Fibroblast of peridontal ligament (primary cell): ENCODE data around the gene CENPL.
"Not testable (repeated sequence)": the region's sequence is repeated elsewhere in the genome, so short reads cannot be mapped to it uniquely, and the experiment has no call there.

ENCODE experiments used
- DNase-seq: peaks from one replicate; pipeline ENCODE4 v3.0.0-alpha.2; 2010; ENCODE audit errors: extremely low read depth

Gene CENPL

GRCh38 chr1:173824315-173825081, at the start of gene CENPL, which contains the start of gene DARS2:
Gene CENPL (minus strand): TSS chr1:173824883. CDS start chr1:173811299, 13,584 bp downstream.
Gene DARS2 (plus strand): TSS chr1:173824673. CDS start chr1:173825230, 557 bp downstream.
- peak; percentile 99 for DNase-seq

- DNase-seq: no peak
Observed at GRCh38 chr1:173871500-173871899, 46.8 kb upstream of the CENPL start.

DNA sequence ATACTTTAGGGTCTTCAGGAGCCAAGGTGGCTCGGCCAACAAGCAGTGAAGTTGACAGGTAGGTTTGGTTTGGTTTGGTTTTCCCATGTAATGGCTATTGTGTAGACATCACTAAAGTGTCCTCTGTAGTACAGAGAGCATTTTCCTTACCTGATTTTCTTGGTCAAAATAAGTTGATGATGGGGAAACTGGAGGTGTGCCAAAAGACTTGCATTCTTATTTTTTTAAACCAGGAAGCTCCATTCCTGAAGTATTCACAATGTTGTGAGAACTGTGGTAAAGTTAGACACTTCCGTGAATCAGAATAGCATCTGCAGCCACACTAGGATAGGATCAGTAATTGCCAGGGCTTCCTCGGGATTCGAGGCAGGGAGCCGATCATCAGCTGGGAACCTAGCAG, 46.4 kb upstream of the CENPL start:
- no peak for DNase-seq

- no peak for DNase-seq
Observed at GRCh38 chr1:173870252-173871075, 45.8 kb upstream of the CENPL start.

GRCh38 chr1:173869021-173869359, 44.3 kb upstream of the CENPL start:
- DNase-seq: no peak

GRCh38 chr1:173868266-173869020, 43.8 kb upstream of the CENPL start, which contains the start of gene ZBTB37:
Gene ZBTB37 (plus strand): TSS chr1:173868380. CDS start chr1:173870226, 1,846 bp downstream.
- DNase-seq: peak; percentile 25

- DNase-seq: peak; percentile 99
Observed at GRCh38 chr1:173867753-173868265, 43.1 kb upstream of the CENPL start, which contains the start of gene GAS5. Gene GAS5 (minus strand): TSS chr1:173867989.

DNA sequence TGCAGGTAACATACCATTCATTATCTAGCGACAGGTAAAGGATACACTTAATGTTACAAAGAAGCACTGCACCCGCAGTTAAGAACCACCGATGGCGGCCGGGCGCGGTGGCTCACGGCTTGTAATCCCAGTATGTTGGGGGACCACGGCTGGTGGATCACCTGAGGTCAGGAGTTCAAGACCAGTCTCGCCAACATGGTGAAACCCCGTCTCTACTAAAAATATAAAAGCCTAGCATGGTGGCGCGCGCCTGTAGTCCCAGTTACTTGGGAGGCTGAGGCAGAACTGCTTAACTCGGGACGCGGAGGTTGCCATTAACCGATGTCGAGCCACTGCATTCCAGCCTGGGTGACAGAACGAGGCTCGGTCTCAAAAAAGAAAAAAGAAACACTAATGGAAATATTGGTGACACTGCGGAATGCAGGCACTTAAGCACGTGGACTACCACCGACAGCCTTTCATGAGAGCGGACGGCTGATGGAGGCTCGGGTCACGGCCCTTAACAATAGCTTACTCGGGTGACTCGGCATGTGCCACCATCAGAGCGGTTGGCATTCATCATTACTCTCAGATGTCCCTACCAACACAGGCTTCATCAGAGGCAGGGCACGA, 42.6 kb upstream of the CENPL start:
- no peak for DNase-seq

- no peak for DNase-seq
Observed at GRCh38 chr1:173866413-173867115, 41.9 kb upstream of the CENPL start.

DNA sequence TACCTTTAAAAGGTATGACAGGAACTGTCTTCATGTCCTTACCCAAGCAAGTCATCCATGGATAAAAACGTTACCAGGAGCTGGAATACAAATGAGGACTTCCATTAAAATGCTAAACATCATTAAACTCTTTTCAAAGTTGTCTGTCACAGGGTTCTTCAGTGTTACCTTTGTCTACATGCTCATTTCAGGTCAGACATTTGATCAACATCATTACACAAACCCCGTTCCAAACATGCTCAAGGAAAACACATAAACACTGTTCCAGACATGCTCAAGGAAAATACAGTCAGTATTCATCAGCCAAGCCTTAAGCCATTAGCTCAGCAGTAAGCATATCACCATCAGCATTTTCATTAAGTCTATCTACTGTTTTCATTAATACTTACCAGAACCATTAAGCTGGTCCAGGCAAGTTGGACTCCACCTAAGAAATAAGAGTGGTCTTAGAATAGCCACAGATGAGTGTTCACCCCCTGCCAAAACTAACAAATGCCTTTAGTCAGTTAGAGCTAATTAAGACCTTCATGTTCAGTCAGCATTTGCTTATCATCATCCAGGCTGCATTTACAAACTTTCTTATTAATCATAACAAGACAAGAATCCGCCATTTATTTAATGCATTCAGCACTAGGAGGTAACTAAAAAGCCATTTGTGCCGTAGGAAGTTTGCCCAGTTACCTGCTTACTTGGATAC, 40.9 kb upstream of the CENPL start:
- no peak for DNase-seq

DNA sequence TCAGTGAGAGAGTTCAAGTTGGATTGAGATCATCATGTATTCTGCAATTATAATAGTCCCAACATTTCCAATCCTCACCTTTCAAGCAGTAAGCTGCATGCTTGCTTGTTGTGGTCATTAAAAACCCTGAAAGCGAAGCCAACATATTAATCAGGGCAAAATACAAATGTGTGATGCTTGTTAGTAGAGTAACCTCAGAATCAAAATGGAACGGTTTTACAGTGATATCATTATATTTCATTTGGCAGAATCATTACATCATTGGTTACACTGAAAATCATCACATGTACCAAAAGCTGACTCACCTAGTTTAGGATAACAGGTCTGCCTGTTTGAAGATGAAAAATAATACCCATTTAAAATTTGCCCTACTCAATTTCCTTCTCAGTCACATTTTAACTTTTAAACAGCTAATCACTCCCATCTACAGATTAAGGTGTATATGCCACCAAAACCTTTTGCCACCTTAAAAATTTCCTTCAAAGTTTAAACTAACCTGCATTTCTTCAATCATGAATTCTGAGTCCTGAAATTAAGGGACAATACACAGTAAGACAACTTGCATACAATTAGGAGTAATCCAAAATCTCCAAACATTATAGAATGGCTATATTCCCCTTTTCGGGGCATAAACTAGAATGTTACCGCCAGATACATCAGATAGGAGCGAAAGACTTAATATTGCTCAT, 39.6 kb upstream of the CENPL start:
- DNase-seq: peak; percentile 22

DNA sequence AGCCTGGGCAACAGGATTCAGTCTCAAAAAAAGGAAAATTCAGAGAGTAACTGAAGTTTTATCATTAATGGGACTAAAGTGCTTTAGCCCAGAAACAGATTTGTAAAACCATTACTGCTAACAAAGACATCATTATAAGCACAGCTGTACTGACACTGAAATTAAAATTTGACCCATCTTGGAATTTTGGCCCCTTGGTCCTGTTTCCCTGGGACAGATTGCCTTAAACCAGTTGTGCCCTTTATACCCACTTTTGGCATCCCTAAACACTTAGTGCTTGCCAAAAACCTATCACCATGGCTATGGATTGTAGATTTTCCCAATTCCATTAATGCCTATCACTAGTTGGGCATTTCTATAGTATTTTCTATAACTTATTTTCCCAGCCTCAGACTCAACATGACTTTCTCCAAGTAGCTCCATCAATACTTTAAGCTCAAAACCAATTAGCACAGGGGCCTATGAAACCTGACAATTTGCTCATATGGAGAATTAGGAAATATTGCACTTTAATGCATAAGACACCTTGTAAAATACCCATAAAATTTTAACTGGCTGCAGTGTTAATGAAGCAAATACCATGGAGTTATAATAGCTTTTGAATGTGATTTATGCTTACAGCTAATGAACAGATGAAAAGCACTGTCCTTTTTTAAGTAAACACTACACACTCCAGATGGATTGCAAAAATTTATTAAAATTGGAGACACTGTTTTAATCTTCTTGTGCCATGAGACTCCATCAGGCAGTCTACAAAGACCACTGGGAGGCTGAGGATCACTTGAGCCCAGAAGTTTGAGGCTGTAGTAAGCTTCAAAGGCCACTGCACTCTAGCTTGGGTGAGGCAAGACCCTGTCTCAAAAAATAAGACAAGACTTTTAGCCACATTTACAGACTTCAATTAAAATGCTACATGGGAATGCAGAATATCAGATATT, 38.8 kb upstream of the CENPL start:
- no peak for DNase-seq

DNA sequence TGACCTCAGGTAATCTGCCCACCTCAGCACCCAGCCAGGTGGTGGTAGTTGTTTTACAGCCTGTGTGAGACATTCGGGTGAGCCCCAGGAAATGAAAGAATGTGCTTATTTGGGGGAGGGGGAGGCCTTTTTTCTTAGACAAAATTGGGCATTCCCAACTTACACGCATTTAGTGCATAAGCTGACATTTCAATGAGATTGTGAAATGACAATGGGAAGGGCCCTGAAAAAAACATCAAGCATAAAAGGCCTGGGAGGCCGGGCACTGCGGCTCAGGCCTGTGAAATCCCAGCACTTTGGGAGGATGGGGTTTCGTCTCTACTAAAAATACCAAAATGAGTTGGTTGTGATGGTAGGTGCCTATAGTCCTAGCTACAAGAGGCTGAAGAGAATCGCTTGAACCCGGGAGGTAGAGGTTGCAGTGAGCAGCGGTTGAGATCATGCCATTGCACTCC, 38.1 kb upstream of the CENPL start:
- no peak for DNase-seq

DNA sequence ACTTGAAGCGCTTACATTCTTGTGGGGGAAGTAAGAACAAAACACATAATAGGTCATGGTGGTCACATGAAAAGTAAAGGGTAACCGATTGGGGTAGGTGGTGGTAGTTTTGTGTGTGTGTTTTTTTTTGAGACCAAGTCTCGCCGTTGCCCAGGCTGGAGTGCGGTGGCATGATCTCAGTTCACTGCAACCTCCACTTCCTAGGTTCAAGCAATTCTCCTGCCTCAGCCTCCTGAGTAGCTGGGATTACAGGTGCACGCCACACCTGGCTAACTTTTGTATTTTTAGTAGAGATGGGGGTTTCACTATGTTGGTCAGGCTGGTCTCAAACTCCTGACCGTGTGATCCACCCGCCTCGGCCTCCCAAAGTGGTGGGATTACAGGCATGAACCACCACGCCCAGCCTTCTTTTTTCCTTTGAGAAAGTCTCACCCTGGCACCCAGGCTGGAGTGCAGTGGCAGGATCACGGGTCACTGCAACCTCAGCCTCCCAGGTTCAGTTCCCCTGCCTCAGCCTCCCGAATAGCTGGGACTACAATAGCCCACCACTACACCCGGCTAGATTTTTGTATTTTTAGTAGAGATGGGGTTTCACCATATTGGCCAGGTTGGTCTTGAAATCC, 37.6 kb upstream of the CENPL start:
- not testable (repeated sequence) for DNase-seq

- DNase-seq: no peak
Observed at GRCh38 chr1:173861731-173862145, 37.1 kb upstream of the CENPL start.

GRCh38 chr1:173860065-173860464, 35.4 kb upstream of the CENPL start:
- DNase-seq: no peak

DNA sequence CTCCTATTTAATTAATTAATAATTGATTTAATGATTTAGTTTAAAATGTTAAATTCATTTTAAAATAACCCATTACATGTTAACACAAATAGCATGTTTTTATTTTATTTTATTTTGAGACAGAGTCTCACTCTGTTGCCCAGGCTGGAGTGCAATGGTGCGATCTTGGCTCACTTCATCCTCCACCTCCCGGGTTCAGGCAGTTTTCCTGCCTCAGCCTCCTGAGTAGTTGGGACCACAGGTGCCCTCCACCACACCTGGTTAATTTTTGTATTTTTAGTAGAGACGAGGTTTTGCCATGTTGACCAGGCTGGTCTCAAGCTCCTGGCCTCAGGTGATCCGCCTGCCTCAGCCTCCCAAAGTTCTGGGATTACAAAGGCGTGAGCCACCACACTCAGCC, 34.9 kb upstream of the CENPL start:
- not testable (repeated sequence) for DNase-seq
